SK-N-SH (cell line): ENCODE data around the gene FGF18. TPM values are rescaled to one million over a fixed set of nuclear protein-coding genes. Genes with fewer than 3 reads are reported as not detected.

Source experiments
- CTCF ChIA-PET: fragments of 300-600, 350-600 bp; formaldehyde crosslinking; extraction: SDS; loops from one replicate; lab custom pipeline; 2021; lab: Yijun Ruan, JAX
- POLR2A ChIA-PET: fragments of 350-600 bp; sonication (Branson Sonifier 250); formaldehyde crosslinking; extraction: SDS; loops from one replicate; lab custom pipeline; 2020; ENCODE audit warnings: antibody characterized with exemption, inconsistent platforms; lab: Yijun Ruan, JAX
- DNase-seq: peaks from one replicate; pipeline ENCODE4 v3.0.0; 2012
- H2AFZ ChIP-seq: fragments of 200-600 bp; sonication (generic); 2 replicates; pipeline ENCODE4 v1.8.1; 2016; ENCODE audit warnings: antibody characterized with exemption, mild to moderate bottlenecking, low read depth
- H3F3A ChIP-seq: fragments of 200-600 bp; sonication (generic); replicated peaks from 2 replicates; pipeline ENCODE3; 2016; ENCODE audit warnings: antibody characterized with exemption, mild to moderate bottlenecking; ENCODE audit not compliant: insufficient read depth
- H3K27ac ChIP-seq, 2 experiments: fragments of 200-500 bp in 1 of 2; fragments of 200-600 bp in 1 of 2; sonication (Bioruptor generic) in 1 of 2; sonication (generic), shearing (Covaris generic) in 1 of 2; 2 replicates each; pipeline versions ENCODE4 v1.5.1 to v1.6.1; 2014 to 2016; ENCODE audit warnings: low read depth in 2 of 2, inconsistent platforms in 1 of 2, low read length in 1 of 2, mild to moderate bottlenecking in 1 of 2, mixed read lengths in 1 of 2
- H3K27me3 ChIP-seq: fragments of 200-600 bp; sonication (generic), shearing (Covaris generic); 2 replicates; pipeline ENCODE4 v1.6.1; 2016; ENCODE audit warnings: mixed run types; ENCODE audit not compliant: insufficient read depth
- H3K36me3 ChIP-seq, 2 experiments: fragments of 200-500 bp in 1 of 2; fragments of 200-600 bp in 1 of 2; sonication (Bioruptor generic) in 1 of 2; sonication (generic) in 1 of 2; replicated peaks in 1 of 2; 2 replicates each; pipeline versions ENCODE3 to v1.5.1; 2014 to 2016; ENCODE audit warnings: low read length in 1 of 2, mild to moderate bottlenecking in 1 of 2; ENCODE audit not compliant: insufficient read depth in 2 of 2, control insufficient read depth in 1 of 2
- H3K4me1 ChIP-seq, 2 experiments: fragments of 200-500 bp in 1 of 2; fragments of 200-600 bp in 1 of 2; sonication (Bioruptor generic) in 1 of 2; sonication (generic), shearing (Covaris generic) in 1 of 2; 2 replicates each; pipeline versions ENCODE4 v1.5.1 to v1.6.1; 2014 to 2016; ENCODE audit warnings: low read depth in 1 of 2, low read length in 1 of 2, mixed run types in 1 of 2; ENCODE audit not compliant: insufficient read depth in 2 of 2, control insufficient read depth in 1 of 2
- H3K4me2 ChIP-seq: fragments of 200-600 bp; sonication (generic), shearing (Covaris generic); 2 replicates; pipeline ENCODE4 v1.6.1; 2017; ENCODE audit warnings: mixed run types
- H3K4me3 ChIP-seq, 2 experiments: fragments of 200-500 bp in 1 of 2; fragments of 200-600 bp in 1 of 2; sonication (Bioruptor generic) in 1 of 2; sonication (generic), shearing (Covaris generic) in 1 of 2; 2 replicates each; pipeline versions ENCODE4 v1.5.1 to v1.8.1; 2014 to 2016; ENCODE audit warnings: low read depth in 2 of 2, inconsistent platforms in 1 of 2, low read length in 1 of 2, mild to moderate bottlenecking in 1 of 2, mixed read lengths in 1 of 2, moderate library complexity in 1 of 2
- H3K79me2 ChIP-seq: fragments of 200-600 bp; sonication (generic); 2 replicates; pipeline ENCODE4 v1.8.1; 2017; ENCODE audit warnings: mild to moderate bottlenecking; ENCODE audit not compliant: insufficient read depth
- H3K9ac ChIP-seq: fragments of 200-600 bp; sonication (generic); 2 replicates; pipeline ENCODE4 v1.6.1; 2017; ENCODE audit warnings: mixed run types
- H3K9me2 ChIP-seq: fragments of 200-600 bp; sonication (generic); 2 replicates; pipeline ENCODE4 v1.6.1; 2017; ENCODE audit warnings: mixed run types
- H3K9me3 ChIP-seq: fragments of 200-600 bp; sonication (generic); 2 replicates; pipeline ENCODE4 v1.6.1; 2017; ENCODE audit warnings: mixed run types, mild to moderate bottlenecking, moderate library complexity
- H4K20me1 ChIP-seq: fragments of 200-600 bp; sonication (generic); 2 replicates; pipeline ENCODE4 v1.6.1; 2017; ENCODE audit warnings: mild to moderate bottlenecking, mixed run types; ENCODE audit not compliant: insufficient read depth
- ELF1 ChIP-seq: IDR thresholded peaks from 2 replicates; pipeline ENCODE4 v1.4.0; 2012
- EP300 ChIP-seq, 2 experiments: IDR thresholded peaks; 2 replicates each; pipeline versions ENCODE4 v1.4.0 to v1.6.1; 2012; ENCODE audit warnings: borderline replicate concordance in 1 of 2, low read depth in 1 of 2, low read length in 1 of 2
- FOSL2 ChIP-seq: IDR thresholded peaks from 2 replicates; pipeline ENCODE4 v1.4.0; 2012; ENCODE audit warnings: low read depth, mild to moderate bottlenecking, moderate library complexity, borderline replicate concordance
- IRF3 ChIP-seq: fragments of 150-350 bp; IDR thresholded peaks from 2 replicates; pipeline ENCODE4 v1.6.1; 2016; ENCODE audit warnings: mild to moderate bottlenecking, low read depth, low read length
- JUND ChIP-seq: IDR thresholded peaks from 2 replicates; pipeline ENCODE4 v1.4.0; 2012
- MXI1 ChIP-seq: IDR thresholded peaks from 2 replicates; pipeline ENCODE4 v1.6.1; 2012; ENCODE audit warnings: mild to moderate bottlenecking, low read depth, low read length, improper control_type of control experiment
- RCOR1 ChIP-seq: fragments of 150-350 bp; IDR thresholded peaks from 2 replicates; pipeline ENCODE4 v1.6.1; 2017; ENCODE audit warnings: antibody characterized with exemption, low read length
- SIN3A ChIP-seq: IDR thresholded peaks from 2 replicates; pipeline ENCODE4 v1.6.1; 2012; ENCODE audit warnings: low read depth, mild to moderate bottlenecking, low read length, moderate library complexity, borderline replicate concordance
- SMC3 ChIP-seq: IDR thresholded peaks from 2 replicates; pipeline ENCODE4 v1.6.1; 2012; ENCODE audit warnings: low read depth, low read length, improper control_type of control experiment
- TAF1 ChIP-seq: IDR thresholded peaks from 2 replicates; pipeline ENCODE4 v1.6.1; 2012; ENCODE audit warnings: low read depth, mild to moderate bottlenecking, low read length, moderate library complexity, borderline replicate concordance
- TCF12 ChIP-seq: IDR thresholded peaks from 2 replicates; pipeline ENCODE4 v1.4.0; 2012
- USF1 ChIP-seq: IDR thresholded peaks from 2 replicates; pipeline ENCODE4 v1.4.0; 2012; ENCODE audit warnings: low read depth, borderline replicate concordance
- WGBS: methylation state at CpG from one replicate; pipeline ENCODE4 v1.1.6; 2017; ENCODE audit warnings: low lambda C conversion rate; 5-methylcytosine and 5-hydroxymethylcytosine counted together
- polyA plus RNA-seq, 3 experiments: library from polyadenylated mRNA; depleted of rRNA; stranded (reverse); fragments of >200 nt; gene quantifications; 2 replicates each; pipeline ENCODE4 v1.2.3, GENCODE V29; 2012

FGF18 gene
- polyA plus RNA-seq, 1 of the 3 experiments (the other 2 are of a cell fraction) = 0.89 TPM

GRCh38 chr5:171433982-171434676 is 14.7 kb downstream of the FGF18 start:
- Histone ChIP-seq H3K9me2 (no peaks in the 10 kb centered on the region), H4K20me1 (no peaks in the 10 kb centered on the region), H3F3A (no peaks in the 10 kb centered on the region), H3K4me2 (no peak overlapping the region), H3K36me3 (no peaks in the 10 kb centered on the region), H3K4me1 (peaks cover 0 to 13% of the 10 kb centered on the region in 2 experiments; a peak in 1 of 4 replicates), H3K4me3 (no peak overlapping the region), H3K27me3 (no peaks in the 10 kb centered on the region), H3K9ac (no peak overlapping the region), H3K9me3 (no peaks in the 10 kb centered on the region), H3K79me2 (no peaks in the 10 kb centered on the region), H2AFZ (no peak overlapping the region)
- no peak for DNase-seq
- ChIA-PET CTCF (interaction anchor here (1.0 to 1.2 kb wide), 3 partner anchors 13 to 50 kb away, joined by 3 read pairs; no protein-coding TSS in a partner anchor), POLR2A (no interaction called here)
- 76% methylated on average over 3 of the region's 5 CpGs for WGBS
- TF ChIP-seq MXI1 (no peak), JUND (no peak), ELF1 (no peak), SIN3A (no peak), USF1 (no peak), IRF3 (no peak), SMC3 (no peak), TCF12 (no peak), TAF1 (no peak)
- TF ChIP-seq, all 33 proteins: peak for 0
- H3K27ac ChIP-seq = no peak overlapping the region

GRCh38 chr5:171434874-171435273 is 15.4 kb downstream of the FGF18 start:
- Histone ChIP-seq H3K4me3 (no peak overlapping the region), H3K9ac (no peak overlapping the region), H3K27me3 (no peaks in the 10 kb centered on the region), H3K27ac (no peak overlapping the region), H3K79me2 (no peaks in the 10 kb centered on the region), H3F3A (no peaks in the 10 kb centered on the region), H4K20me1 (no peaks in the 10 kb centered on the region), H2AFZ (no peak overlapping the region), H3K4me2 (no peak overlapping the region), H3K36me3 (no peaks in the 10 kb centered on the region), H3K9me2 (no peaks in the 10 kb centered on the region), H3K9me3 (no peaks in the 10 kb centered on the region), H3K4me1 (peaks cover 0 to 13% of the 10 kb centered on the region in 2 experiments; a peak in 1 of 4 replicates)
- TF ChIP-seq USF1 (no peak), RCOR1 (no peak), JUND (no peak), FOSL2 (no peak), EP300 (IDR thresholded peaks at IDR 0.05; ENCODE audit: borderline replicate concordance in 1 of 2, low read depth in 1 of 2, low read length in 1 of 2) (no peak), ELF1 (no peak)
- WGBS = 84% methylated on average over 4 of the region's 4 CpGs
- no peak for DNase-seq
- CTCF ChIA-PET = interaction anchor here (1.2 kb wide), 1 partner anchor 14 kb away, joined by 3 read pairs; no protein-coding TSS in a partner anchor
- POLR2A ChIA-PET = no interaction called here
